GM23338 (cell line): ENCODE results near the gene SFRP2. TPM values are rescaled to one million over a fixed set of nuclear protein-coding genes. Genes with fewer than 3 reads are reported as not detected.

Experiments used
- ATAC-seq: fragments of 200-7000 bp; cut with Tn5 transposase; 3 replicates; pipeline ENCODE4 v1.9.1; 2020
- DNase-seq: peaks from one replicate; pipeline ENCODE4 v3.0.0-alpha.2; 2015; ENCODE audit warnings: low spot score
- H2AFZ ChIP-seq: fragments of 200-600 bp; sonication (generic); 2 replicates; pipeline ENCODE4 v1.8.0; 2016; ENCODE audit warnings: antibody characterized with exemption, mild to moderate bottlenecking, moderate library complexity
- H3F3A ChIP-seq: fragments of 200-600 bp; sonication (generic); replicated peaks from 2 replicates; pipeline ENCODE4 v1.8.0; 2017; ENCODE audit warnings: antibody characterized with exemption, mixed run types, low read depth
- H3K27ac ChIP-seq: fragments of 200-600 bp; sonication (generic); 2 replicates; pipeline ENCODE4 v1.6.1; 2016; ENCODE audit warnings: low read depth
- H3K27me3 ChIP-seq: fragments of 200-600 bp; sonication (generic); 2 replicates; pipeline ENCODE4 v1.8.0; 2016; ENCODE audit warnings: mild to moderate bottlenecking, mixed run types, moderate library complexity; ENCODE audit not compliant: insufficient read depth
- H3K36me3 ChIP-seq: fragments of 200-600 bp; sonication (generic); 2 replicates; pipeline ENCODE4 v1.8.0; 2016; ENCODE audit warnings: mild to moderate bottlenecking; ENCODE audit not compliant: insufficient read depth
- H3K4me1 ChIP-seq: fragments of 200-600 bp; sonication (generic); 2 replicates; pipeline ENCODE4 v1.8.0; 2016; ENCODE audit warnings: mild to moderate bottlenecking, moderate library complexity; ENCODE audit not compliant: insufficient read depth
- H3K4me2 ChIP-seq: fragments of 200-600 bp; sonication (generic); 2 replicates; pipeline ENCODE4 v1.7.1; 2017; ENCODE audit warnings: mixed run types
- H3K4me3 ChIP-seq: fragments of 200-600 bp; sonication (generic); 2 replicates; pipeline ENCODE4 v1.6.1; 2016; ENCODE audit warnings: mixed run types
- H3K79me2 ChIP-seq: fragments of 200-600 bp; sonication (generic); replicated peaks from 2 replicates; pipeline ENCODE4 v1.8.0; 2017; ENCODE audit warnings: mild to moderate bottlenecking; ENCODE audit not compliant: insufficient read depth
- H3K9me2 ChIP-seq: fragments of 200-600 bp; sonication (generic); 2 replicates; pipeline ENCODE4 v1.8.0; 2017; ENCODE audit not compliant: insufficient read depth
- H4K20me1 ChIP-seq: fragments of 200-600 bp; sonication (generic); replicated peaks from 2 replicates; pipeline ENCODE4 v1.8.0; 2017; ENCODE audit warnings: mild to moderate bottlenecking; ENCODE audit not compliant: insufficient read depth
- H3K27ac Mint-ChIP-seq: 2 replicates; pipeline ENCODE4 v1.8.0; 2020; ENCODE audit warnings: inconsistent platforms, mild to moderate bottlenecking, moderate library complexity, mixed read lengths
- H3K27me3 Mint-ChIP-seq: 3 replicates; pipeline ENCODE4 v1.8.0; 2022; ENCODE audit warnings: low read depth, mild to moderate bottlenecking, moderate library complexity, mixed read lengths, inconsistent platforms; ENCODE audit not compliant: insufficient read depth, poor library complexity
- H3K36me3 Mint-ChIP-seq: 3 replicates; pipeline ENCODE4 v1.8.0; 2021; ENCODE audit warnings: low read depth, mild to moderate bottlenecking, inconsistent platforms, moderate library complexity, mixed read lengths
- H3K4me1 Mint-ChIP-seq: 3 replicates; pipeline ENCODE4 v1.8.0; 2020; ENCODE audit warnings: mild to moderate bottlenecking, inconsistent platforms, mixed read lengths
- H3K4me3 Mint-ChIP-seq: 3 replicates; pipeline ENCODE4 v1.8.0; 2021; ENCODE audit warnings: moderate library complexity, mild to moderate bottlenecking, inconsistent platforms, mixed read lengths
- H3K9me3 Mint-ChIP-seq: 3 replicates; pipeline ENCODE4 v1.8.0; 2020; ENCODE audit warnings: moderate library complexity, mild to moderate bottlenecking, inconsistent platforms, mixed read lengths
- CREB1 ChIP-seq: fragments of 250-450 bp; sonication (Bioruptor Pico); IDR thresholded peaks from 2 replicates; pipeline ENCODE4 v1.5.0; 2020; ENCODE audit warnings: low read depth, mild to moderate bottlenecking, moderate library complexity
- EZH2 ChIP-seq: fragments of 200-600 bp; sonication (generic); IDR thresholded peaks from one replicate; pipeline ENCODE4 v1.8.0; 2017; ENCODE audit warnings: antibody characterized with exemption, mild to moderate bottlenecking, low read depth; ENCODE audit not compliant: unreplicated experiment
- EZH2phosphoT487 ChIP-seq: fragments of 200-600 bp; sonication (generic); IDR thresholded peaks from one replicate; pipeline ENCODE4 v1.8.1; 2018; ENCODE audit warnings: antibody characterized with exemption; ENCODE audit not compliant: unreplicated experiment
- JUNB ChIP-seq: IDR thresholded peaks from one replicate; pipeline ENCODE4 v1.6.1; 2016; ENCODE audit warnings: antibody characterized with exemption; ENCODE audit not compliant: unreplicated experiment
- NANOG ChIP-seq: IDR thresholded peaks from 2 replicates; pipeline ENCODE4 v1.6.1; 2016; ENCODE audit warnings: antibody characterized with exemption, borderline replicate concordance
- POLR2AphosphoS5 ChIP-seq: IDR thresholded peaks from 2 replicates; pipeline ENCODE4 v1.6.1; 2016; ENCODE audit warnings: antibody characterized with exemption, low read depth
- STAT1 ChIP-seq: IDR thresholded peaks from one replicate; pipeline ENCODE4 v1.6.1; 2016; ENCODE audit warnings: antibody characterized with exemption; ENCODE audit not compliant: unreplicated experiment
- ZNF114 ChIP-seq: fragments of 250-450 bp; sonication (Bioruptor Pico); IDR thresholded peaks from 2 replicates; pipeline ENCODE4 v1.5.0; 2020; ENCODE audit warnings: mild to moderate bottlenecking, moderate library complexity
- ZNF331 ChIP-seq: fragments of 250-450 bp; sonication (Bioruptor Pico); IDR thresholded peaks from 2 replicates; pipeline ENCODE4 v1.5.0; 2020; ENCODE audit warnings: low read depth, mild to moderate bottlenecking, moderate library complexity
- polyA plus RNA-seq: library from polyadenylated mRNA; unstranded; fragments of >200 nt; fragmentation: Nextera tagmentation; extraction: Ambion mirVana; gene quantifications from 2 replicates; pipeline ENCODE4 v1.2.1, GENCODE V29; 2016
- total RNA-seq: library from RNA; depleted of rRNA; stranded (reverse); fragments of >200 nt; shearing (Covaris generic); gene quantifications from 2 replicates; pipeline ENCODE4 v1.2.3, GENCODE V29; 2014
- TF ChIP-seq, protein P1 (sequence below): IDR thresholded peaks from one replicate; pipeline ENCODE4 v1.6.1; 2018; ENCODE audit warnings: antibody characterized with exemption; ENCODE audit not compliant: unreplicated experiment
- TF ChIP-seq, protein P2 (sequence below): IDR thresholded peaks from 2 replicates; pipeline ENCODE4 v1.6.1; 2016; ENCODE audit warnings: antibody characterized with exemption
- TF ChIP-seq, protein P3 (sequence below), 2 experiments: fragments of 200-600 bp in 1 of 2; sonication (generic) in 1 of 2; conservative IDR thresholded peaks; 2 replicates each; pipeline versions ENCODE4 v1.5.1 to v1.6.1; 2016 to 2017; ENCODE audit warnings: antibody characterized with exemption in 2 of 2, low read depth in 2 of 2, mild to moderate bottlenecking in 2 of 2, moderate library complexity in 1 of 2
- TF ChIP-seq, protein P4 (sequence below): fragments of 250-450 bp; sonication (Bioruptor Pico); IDR thresholded peaks from 2 replicates; pipeline ENCODE4 v1.5.0; 2020; ENCODE audit warnings: mild to moderate bottlenecking, moderate library complexity

Gene SFRP2
- total and polyA plus RNA-seq, 2 experiments from 2014 or later, result 219 to 286 TPM

DNA sequence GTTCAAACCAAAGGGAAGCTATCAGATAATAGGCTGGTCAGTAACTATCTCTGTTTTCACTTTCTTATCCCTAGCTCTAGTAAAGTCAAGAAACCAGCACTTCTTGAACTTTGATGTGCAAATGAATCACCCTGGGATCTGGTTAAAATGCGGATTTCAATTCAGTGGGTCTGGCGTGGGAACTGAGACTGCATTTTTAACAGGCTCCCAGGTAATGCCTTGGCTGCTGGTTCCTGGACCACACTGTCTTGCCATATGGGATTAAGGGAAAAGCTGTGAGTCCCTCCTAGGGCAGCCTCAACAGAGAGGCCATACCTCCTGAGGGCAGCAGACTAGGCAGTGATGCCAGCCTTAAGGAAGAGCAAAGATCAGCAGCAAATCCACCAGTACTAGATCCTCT, 30.7 kb downstream of the SFRP2 start:
- Histone ChIP-seq H3K27ac (no peak overlapping the region), H4K20me1 (no peaks in the 10 kb centered on the region), H3K79me2 (no peaks in the 10 kb centered on the region; the same call in 1 of the 2 replicates), H3K4me3 (peak overlapping the region; percentile 93; the same call in 1 of the 2 replicates), H3K36me3 (no peaks in the 10 kb centered on the region), H3K4me2 (peak overlapping the region; percentile 84), H3K27me3 (peaks cover 9% of the 10 kb centered on the region; the same call in 1 of the 2 replicates), H3K4me1 (peaks cover 31% of the 10 kb centered on the region), H2AFZ (no peak overlapping the region), H3K9me2 (no peaks in the 10 kb centered on the region; the same call in 1 of the 2 replicates), H3F3A (no peaks in the 10 kb centered on the region)
- H3K4me3 Mint-ChIP-seq, result peak overlapping the region; percentile 81
- peaks cover 13% of the 10 kb centered on the region for H3K36me3 Mint-ChIP-seq
- DNase-seq (peak; percentile 32), ATAC-seq (peak; percentile 20)
- no peak overlapping the region for H3K27ac Mint-ChIP-seq
- peaks cover 20% of the 10 kb centered on the region for H3K27me3 Mint-ChIP-seq
- no peak for TF ChIP-seq NANOG
- TF ChIP-seq ZNF331 (CRISPR knock-in tag), result no peak
- TF ChIP-seq EZH2phosphoT487, result no peak
- TF ChIP-seq, protein P1, sequence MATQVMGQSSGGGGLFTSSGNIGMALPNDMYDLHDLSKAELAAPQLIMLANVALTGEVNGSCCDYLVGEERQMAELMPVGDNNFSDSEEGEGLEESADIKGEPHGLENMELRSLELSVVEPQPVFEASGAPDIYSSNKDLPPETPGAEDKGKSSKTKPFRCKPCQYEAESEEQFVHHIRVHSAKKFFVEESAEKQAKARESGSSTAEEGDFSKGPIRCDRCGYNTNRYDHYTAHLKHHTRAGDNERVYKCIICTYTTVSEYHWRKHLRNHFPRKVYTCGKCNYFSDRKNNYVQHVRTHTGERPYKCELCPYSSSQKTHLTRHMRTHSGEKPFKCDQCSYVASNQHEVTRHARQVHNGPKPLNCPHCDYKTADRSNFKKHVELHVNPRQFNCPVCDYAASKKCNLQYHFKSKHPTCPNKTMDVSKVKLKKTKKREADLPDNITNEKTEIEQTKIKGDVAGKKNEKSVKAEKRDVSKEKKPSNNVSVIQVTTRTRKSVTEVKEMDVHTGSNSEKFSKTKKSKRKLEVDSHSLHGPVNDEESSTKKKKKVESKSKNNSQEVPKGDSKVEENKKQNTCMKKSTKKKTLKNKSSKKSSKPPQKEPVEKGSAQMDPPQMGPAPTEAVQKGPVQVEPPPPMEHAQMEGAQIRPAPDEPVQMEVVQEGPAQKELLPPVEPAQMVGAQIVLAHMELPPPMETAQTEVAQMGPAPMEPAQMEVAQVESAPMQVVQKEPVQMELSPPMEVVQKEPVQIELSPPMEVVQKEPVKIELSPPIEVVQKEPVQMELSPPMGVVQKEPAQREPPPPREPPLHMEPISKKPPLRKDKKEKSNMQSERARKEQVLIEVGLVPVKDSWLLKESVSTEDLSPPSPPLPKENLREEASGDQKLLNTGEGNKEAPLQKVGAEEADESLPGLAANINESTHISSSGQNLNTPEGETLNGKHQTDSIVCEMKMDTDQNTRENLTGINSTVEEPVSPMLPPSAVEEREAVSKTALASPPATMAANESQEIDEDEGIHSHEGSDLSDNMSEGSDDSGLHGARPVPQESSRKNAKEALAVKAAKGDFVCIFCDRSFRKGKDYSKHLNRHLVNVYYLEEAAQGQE, result no peak
- TF ChIP-seq EZH2, result no peak
- no peak for TF ChIP-seq CREB1 (CRISPR knock-in tag)
- TF ChIP-seq JUNB, result no peak
- no peak for TF ChIP-seq ZNF114 (CRISPR knock-in tag)
- TF ChIP-seq, protein P2, sequence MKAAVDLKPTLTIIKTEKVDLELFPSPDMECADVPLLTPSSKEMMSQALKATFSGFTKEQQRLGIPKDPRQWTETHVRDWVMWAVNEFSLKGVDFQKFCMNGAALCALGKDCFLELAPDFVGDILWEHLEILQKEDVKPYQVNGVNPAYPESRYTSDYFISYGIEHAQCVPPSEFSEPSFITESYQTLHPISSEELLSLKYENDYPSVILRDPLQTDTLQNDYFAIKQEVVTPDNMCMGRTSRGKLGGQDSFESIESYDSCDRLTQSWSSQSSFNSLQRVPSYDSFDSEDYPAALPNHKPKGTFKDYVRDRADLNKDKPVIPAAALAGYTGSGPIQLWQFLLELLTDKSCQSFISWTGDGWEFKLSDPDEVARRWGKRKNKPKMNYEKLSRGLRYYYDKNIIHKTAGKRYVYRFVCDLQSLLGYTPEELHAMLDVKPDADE, result no peak
- TF ChIP-seq, protein P3, sequence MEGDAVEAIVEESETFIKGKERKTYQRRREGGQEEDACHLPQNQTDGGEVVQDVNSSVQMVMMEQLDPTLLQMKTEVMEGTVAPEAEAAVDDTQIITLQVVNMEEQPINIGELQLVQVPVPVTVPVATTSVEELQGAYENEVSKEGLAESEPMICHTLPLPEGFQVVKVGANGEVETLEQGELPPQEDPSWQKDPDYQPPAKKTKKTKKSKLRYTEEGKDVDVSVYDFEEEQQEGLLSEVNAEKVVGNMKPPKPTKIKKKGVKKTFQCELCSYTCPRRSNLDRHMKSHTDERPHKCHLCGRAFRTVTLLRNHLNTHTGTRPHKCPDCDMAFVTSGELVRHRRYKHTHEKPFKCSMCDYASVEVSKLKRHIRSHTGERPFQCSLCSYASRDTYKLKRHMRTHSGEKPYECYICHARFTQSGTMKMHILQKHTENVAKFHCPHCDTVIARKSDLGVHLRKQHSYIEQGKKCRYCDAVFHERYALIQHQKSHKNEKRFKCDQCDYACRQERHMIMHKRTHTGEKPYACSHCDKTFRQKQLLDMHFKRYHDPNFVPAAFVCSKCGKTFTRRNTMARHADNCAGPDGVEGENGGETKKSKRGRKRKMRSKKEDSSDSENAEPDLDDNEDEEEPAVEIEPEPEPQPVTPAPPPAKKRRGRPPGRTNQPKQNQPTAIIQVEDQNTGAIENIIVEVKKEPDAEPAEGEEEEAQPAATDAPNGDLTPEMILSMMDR (conservative IDR thresholded peaks at IDR 0.05; ENCODE audit: low read depth in 2 of 2), result no peak
- TF ChIP-seq POLR2AphosphoS5, result no peak
- TF ChIP-seq STAT1, result no peak
- TF ChIP-seq, protein P4, sequence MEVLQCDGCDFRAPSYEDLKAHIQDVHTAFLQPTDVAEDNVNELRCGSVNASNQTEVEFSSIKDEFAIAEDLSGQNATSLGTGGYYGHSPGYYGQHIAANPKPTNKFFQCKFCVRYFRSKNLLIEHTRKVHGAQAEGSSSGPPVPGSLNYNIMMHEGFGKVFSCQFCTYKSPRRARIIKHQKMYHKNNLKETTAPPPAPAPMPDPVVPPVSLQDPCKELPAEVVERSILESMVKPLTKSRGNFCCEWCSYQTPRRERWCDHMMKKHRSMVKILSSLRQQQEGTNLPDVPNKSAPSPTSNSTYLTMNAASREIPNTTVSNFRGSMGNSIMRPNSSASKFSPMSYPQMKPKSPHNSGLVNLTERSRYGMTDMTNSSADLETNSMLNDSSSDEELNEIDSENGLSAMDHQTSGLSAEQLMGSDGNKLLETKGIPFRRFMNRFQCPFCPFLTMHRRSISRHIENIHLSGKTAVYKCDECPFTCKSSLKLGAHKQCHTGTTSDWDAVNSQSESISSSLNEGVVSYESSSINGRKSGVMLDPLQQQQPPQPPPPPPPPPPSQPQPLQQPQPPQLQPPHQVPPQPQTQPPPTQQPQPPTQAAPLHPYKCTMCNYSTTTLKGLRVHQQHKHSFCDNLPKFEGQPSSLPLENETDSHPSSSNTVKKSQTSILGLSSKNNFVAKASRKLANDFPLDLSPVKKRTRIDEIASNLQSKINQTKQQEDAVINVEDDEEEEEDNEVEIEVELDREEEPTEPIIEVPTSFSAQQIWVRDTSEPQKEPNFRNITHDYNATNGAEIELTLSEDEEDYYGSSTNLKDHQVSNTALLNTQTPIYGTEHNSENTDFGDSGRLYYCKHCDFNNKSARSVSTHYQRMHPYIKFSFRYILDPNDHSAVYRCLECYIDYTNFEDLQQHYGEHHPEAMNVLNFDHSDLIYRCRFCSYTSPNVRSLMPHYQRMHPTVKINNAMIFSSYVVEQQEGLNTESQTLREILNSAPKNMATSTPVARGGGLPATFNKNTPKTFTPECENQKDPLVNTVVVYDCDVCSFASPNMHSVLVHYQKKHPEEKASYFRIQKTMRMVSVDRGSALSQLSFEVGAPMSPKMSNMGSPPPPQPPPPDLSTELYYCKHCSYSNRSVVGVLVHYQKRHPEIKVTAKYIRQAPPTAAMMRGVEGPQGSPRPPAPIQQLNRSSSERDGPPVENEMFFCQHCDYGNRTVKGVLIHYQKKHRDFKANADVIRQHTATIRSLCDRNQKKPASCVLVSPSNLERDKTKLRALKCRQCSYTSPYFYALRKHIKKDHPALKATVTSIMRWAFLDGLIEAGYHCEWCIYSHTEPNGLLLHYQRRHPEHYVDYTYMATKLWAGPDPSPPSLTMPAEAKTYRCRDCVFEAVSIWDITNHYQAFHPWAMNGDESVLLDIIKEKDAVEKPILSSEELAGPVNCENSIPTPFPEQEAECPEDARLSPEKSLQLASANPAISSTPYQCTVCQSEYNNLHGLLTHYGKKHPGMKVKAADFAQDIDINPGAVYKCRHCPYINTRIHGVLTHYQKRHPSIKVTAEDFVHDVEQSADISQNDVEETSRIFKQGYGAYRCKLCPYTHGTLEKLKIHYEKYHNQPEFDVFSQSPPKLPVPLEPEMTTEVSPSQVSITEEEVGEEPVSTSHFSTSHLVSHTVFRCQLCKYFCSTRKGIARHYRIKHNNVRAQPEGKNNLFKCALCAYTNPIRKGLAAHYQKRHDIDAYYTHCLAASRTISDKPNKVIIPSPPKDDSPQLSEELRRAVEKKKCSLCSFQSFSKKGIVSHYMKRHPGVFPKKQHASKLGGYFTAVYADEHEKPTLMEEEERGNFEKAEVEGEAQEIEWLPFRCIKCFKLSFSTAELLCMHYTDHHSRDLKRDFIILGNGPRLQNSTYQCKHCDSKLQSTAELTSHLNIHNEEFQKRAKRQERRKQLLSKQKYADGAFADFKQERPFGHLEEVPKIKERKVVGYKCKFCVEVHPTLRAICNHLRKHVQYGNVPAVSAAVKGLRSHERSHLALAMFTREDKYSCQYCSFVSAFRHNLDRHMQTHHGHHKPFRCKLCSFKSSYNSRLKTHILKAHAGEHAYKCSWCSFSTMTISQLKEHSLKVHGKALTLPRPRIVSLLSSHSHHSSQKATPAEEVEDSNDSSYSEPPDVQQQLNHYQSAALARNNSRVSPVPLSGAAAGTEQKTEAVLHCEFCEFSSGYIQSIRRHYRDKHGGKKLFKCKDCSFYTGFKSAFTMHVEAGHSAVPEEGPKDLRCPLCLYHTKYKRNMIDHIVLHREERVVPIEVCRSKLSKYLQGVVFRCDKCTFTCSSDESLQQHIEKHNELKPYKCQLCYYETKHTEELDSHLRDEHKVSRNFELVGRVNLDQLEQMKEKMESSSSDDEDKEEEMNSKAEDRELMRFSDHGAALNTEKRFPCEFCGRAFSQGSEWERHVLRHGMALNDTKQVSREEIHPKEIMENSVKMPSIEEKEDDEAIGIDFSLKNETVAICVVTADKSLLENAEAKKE (CRISPR knock-in tag), result no peak
- H3K9me3 Mint-ChIP-seq, result no peaks in the 10 kb centered on the region
- H3K4me1 Mint-ChIP-seq, result peaks cover 26% of the 10 kb centered on the region
